NCI-H345 (cell line): ENCODE measurements around the gene RPL9.
"Not testable (repeated sequence)": the region's sequence is repeated elsewhere in the genome, so short reads cannot be mapped to it uniquely, and the experiment has no call there.

ENCODE experiments used
- DNase-seq: peaks from one replicate; lab custom pipeline; 2025; lab: John Stamatoyannopoulos, UW

Gene RPL9

GRCh38 chr4:39466747-39467146, 8.0 kb upstream of the RPL9 start:
- DNase-seq = no peak

GRCh38 chr4:39464886-39465501, 6.3 kb upstream of the RPL9 start:
- no peak for DNase-seq

- not testable (repeated sequence) for DNase-seq
These were observed 589 bp downstream of the RPL9 start for GRCh38 chr4:39458161-39458504.

GRCh38 chr4:39456946-39457763, 1.6 kb downstream of the RPL9 start:
- no peak for DNase-seq

GRCh38 chr4:39455486-39455885, 3.2 kb downstream of the RPL9 start:
- no peak for DNase-seq

- no peak for DNase-seq
These were observed 5.0 kb downstream of the RPL9 start for GRCh38 chr4:39453738-39454137.

- no peak for DNase-seq
These were observed 5.7 kb downstream of the RPL9 start for GRCh38 chr4:39452860-39453587.

GRCh38 chr4:39452153-39452859, 6.4 kb downstream of the RPL9 start:
- no peak for DNase-seq

- DNase-seq = no peak
These were observed 7.2 kb downstream of the RPL9 start for GRCh38 chr4:39451423-39452023.

GRCh38 chr4:39450618-39451017, 8.1 kb downstream of the RPL9 start:
- no peak for DNase-seq

GRCh38 chr4:39446842-39447573, 11.7 kb downstream of the RPL9 start:
- DNase-seq = no peak

GRCh38 chr4:39446483-39446841, 12.3 kb downstream of the RPL9 start:
- no peak for DNase-seq

- no peak for DNase-seq
These were observed 15.7 kb downstream of the RPL9 start for GRCh38 chr4:39442998-39443397.

GRCh38 chr4:39441593-39441992, 17.1 kb downstream of the RPL9 start:
- no peak for DNase-seq

- DNase-seq = no peak
These were observed 22.8 kb downstream of the RPL9 start for GRCh38 chr4:39435659-39436563.

GRCh38 chr4:39433878-39434492, 24.7 kb downstream of the RPL9 start:
- DNase-seq = no peak

- no peak for DNase-seq
These were observed 29.0 kb downstream of the RPL9 start for GRCh38 chr4:39429476-39430334.

- no peak for DNase-seq
These were observed 31.1 kb downstream of the RPL9 start for GRCh38 chr4:39427520-39428114.

- no peak for DNase-seq
These were observed 32.0 kb downstream of the RPL9 start for GRCh38 chr4:39426728-39427127.
